DMS79 treated with DMSO at 0.1 percent for 48 hours (cell line): ENCODE data around the gene OSGIN1.

Source experiments
- DNase-seq: peaks from one replicate; lab custom pipeline; 2025; lab: John Stamatoyannopoulos, UW

Gene OSGIN1

DNA sequence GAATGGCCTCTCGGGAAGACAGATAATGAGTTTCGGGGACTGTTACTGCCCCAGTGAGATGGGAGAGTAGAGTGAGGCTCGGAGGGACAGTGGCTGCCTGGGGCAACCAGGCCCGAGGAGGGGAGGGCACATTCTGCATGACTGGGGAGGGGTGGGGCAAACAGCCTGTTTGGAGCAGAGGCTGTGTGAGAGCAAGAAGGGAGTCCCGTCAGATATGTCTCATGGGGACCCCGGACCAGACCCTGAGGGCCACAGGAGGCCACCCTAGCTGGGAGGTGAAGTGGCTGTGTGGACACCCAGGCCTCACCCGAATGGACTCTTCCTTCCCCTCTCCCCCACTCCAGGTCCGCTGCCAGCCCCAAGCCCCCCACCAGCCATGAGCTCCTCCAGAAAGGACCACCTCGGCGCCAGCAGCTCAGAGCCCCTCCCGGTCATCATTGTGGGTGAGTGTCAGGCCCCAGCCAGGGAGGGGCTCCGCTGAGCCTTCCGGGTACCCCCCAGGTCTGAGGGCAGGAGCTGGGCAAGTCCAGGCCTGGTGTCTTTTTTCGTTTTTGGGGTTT is 4.3 kb downstream of the OSGIN1 start:
- no peak for DNase-seq

- DNase-seq: no peak
These were observed 5.3 kb downstream of the OSGIN1 start for GRCh38 chr16:83958137-83958845.

DNA sequence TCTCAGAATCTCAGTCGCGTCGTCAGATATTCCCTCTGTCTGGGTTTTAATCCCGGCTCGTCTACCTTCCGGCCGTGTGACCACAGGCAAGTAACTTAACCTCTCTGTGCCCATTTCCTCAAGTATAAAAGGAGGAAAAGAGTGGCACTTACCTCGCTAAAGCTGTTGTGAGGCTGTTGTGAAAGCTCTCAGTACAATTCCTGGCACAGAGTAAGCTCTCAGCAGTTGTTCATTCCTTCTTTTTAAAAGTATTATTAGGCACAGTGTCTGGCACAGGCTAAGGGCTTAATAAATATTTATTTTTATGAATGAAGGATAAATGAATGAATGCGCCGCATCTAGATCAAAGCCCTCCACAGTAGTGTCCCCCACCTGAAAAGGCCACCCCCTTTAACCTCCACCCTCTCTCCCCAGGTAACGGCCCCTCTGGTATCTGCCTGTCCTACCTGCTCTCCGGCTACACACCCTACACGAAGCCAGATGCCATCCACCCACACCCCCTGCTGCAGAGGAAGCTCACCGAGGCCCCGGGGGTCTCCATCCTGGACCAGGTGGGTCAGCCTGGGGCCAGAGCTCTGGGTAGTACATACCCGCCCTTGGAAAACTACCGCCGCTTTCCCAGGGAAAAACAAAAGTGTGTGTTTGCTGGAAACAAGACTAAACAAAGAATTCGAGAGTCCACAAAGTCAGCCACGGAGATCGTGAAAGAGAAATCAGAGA is 6.0 kb downstream of the OSGIN1 start:
- no peak for DNase-seq

DNA sequence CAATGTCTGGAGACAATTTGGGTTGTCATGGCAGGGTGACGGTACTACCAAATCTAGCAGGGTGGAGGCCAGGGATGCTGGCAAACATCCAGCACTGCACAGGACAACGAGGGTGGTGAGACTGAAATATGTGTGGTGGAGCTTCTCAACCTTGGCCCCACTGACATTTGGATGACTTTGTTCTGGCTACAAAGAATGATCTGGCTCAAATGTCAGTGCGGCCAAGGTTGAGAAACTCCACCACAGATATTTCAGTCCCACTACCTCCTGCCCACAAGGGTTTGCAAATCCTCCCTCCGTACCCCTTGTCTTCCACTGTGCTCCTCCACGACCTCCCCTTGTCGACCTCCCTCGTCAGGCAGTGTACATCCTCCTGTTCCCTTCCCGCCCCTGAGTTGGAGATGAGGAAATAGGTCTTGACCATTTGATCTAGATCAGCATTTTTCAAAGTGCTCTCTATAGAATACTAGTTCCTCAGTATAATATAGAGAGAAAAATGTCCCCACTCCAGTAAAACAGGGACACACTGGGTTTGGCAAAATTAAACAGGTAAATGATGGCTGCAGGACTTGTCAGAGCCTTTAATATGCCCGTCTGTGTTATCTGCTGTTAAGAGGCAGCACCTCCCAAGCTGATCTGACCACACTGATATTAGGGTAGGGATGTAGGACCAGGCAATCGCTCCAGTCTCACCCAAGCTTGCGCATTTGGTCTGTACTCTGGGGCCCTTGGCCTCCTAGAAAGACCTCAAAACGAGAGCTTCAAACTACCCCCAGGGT is 6.8 kb downstream of the OSGIN1 start:
- no peak for DNase-seq

- DNase-seq: no peak
These were observed 7.6 kb downstream of the OSGIN1 start for GRCh38 chr16:83960521-83961249.

DNA sequence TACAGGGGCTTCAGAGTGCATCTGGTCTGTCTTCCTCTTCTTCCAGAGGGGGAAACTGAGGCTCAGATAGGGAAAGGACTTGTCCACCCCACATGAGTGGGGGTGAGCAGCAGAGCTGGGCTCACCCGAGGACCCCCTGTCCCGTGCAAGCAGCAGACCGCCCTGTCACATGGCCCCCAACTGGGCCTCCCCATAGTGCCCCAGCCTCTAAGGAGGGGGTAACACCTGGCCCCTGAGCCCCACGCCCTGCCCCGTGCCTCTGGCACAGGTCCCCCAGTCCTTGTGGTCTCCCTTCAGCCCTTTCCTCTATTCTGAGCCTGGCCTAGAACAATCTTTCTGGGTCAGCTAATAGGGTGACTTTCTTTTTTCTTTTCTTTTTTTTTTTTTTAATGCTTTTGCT is 8.6 kb downstream of the OSGIN1 start:
- no peak for DNase-seq

DNA sequence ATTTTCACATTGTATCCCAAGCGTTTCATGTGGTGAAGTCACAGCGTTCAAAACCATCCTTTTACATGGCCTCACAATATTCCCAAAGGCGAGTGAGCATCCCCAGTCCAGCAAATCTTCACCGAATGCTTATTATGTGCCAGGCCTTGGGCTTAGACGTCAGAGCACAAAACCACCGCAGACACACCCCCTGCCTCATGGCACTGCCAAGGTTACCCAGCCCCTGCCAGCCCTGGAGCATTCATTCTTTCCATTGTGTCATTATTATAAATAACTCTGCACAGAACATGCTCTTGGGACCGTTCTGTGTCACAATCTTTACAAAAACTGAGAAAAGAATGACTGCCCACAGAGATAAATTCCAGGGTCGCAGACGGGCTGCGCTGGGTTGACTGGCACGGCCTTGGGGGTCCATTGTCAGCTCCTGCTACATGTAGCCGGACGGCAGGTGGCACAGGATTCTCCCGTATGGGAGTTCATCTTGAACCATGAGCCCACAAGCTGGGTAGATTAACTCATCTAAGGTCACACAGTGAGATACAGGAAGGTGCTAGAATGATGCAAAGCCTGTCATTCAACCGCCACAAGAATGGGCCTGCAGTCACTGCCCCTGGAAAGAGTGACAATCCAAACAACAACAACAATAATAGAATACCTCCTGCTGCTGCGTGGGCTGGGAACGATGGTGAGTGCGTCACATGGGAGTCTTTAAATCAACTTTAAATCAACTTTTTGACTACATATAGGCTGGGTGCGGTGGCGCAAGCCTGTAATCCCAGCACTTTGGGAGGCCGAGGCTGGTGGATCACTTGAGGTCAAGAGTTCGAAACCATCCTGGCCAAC is 10.5 kb downstream of the OSGIN1 start:
- no peak for DNase-seq

DNA sequence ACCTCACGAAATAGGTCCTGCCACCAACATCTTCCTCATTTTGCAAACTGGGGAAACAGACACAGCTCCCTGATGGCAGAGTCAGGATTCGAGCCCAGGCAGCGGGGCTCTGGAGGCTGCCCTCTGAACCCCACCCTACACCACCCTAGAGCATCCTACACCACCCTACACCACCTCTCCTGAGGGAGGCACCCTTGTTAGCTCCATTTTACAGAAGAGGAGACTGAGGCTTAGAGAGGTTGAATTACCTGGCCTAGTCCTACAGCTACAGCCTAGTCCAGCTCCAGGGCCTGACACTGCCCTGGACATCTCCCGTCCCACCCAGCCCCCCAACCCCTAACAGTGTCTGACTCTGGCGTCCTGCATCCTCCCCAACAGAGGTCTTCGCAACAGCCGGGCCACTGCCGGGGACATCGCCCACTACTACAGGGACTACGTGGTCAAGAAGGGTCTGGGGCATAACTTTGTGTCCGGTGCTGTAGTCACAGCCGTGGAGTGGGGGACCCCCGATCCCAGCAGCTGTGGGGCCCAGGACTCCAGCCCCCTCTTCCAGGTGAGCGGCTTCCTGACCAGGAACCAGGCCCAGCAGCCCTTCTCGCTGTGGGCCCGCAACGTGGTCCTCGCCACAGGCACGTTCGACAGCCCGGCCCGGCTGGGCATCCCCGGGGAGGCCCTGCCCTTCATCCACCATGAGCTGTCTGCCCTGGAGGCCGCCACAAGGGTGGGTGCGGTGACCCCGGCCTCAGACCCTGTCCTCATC is 11.8 kb downstream of the OSGIN1 start:
- DNase-seq: no peak

DNA sequence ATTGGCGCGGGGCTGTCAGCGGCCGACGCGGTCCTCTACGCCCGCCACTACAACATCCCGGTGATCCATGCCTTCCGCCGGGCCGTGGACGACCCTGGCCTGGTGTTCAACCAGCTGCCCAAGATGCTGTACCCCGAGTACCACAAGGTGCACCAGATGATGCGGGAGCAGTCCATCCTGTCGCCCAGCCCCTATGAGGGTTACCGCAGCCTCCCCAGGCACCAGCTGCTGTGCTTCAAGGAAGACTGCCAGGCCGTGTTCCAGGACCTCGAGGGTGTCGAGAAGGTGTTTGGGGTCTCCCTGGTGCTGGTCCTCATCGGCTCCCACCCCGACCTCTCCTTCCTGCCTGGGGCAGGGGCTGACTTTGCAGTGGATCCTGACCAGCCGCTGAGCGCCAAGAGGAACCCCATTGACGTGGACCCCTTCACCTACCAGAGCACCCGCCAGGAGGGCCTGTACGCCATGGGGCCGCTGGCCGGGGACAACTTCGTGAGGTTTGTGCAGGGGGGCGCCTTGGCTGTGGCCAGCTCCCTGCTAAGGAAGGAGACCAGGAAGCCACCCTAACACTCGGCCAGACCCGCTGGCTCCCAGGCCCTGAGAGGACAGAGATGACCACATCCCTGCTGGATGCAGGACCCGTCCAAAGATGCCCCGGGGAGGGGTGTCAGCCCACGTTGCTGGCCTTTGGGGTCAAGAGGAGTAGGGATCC is 12.6 kb downstream of the OSGIN1 start:
- no peak for DNase-seq

- DNase-seq: no peak
These were observed 13.2 kb downstream of the OSGIN1 start for GRCh38 chr16:83966153-83966696.

GRCh38 chr16:83967091-83967490 is 14.1 kb downstream of the OSGIN1 start:
- no peak for DNase-seq

DNA sequence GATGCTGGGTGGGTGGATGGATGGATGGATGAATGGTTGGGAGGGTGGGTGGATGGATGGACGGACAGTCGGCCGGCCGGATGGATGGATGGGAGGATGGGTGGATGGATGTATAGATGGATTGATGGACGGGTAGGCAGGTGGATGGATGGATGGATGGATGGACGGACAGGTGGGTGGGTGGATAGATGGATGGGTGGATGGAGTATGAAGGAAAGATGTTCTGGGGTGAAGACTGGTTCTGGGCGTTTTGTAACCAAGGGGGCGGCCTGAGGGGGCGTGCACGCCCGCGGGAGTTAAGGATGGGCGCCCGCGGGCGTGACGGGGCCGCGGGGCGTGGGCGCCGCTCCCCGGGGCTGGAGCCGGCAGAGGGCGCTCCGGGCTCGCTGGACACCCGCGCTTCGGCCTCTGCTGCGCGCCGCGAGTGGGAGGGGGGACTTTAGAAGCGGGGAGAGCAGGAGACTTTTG is 14.8 kb downstream of the OSGIN1 start, which contains the start of gene NECAB2:
NECAB2 (plus strand) TSS at position 407 of the 468 bp plus-strand sequence. CDS start 405 bp downstream, outside the sequence.
- no peak for DNase-seq

DNA sequence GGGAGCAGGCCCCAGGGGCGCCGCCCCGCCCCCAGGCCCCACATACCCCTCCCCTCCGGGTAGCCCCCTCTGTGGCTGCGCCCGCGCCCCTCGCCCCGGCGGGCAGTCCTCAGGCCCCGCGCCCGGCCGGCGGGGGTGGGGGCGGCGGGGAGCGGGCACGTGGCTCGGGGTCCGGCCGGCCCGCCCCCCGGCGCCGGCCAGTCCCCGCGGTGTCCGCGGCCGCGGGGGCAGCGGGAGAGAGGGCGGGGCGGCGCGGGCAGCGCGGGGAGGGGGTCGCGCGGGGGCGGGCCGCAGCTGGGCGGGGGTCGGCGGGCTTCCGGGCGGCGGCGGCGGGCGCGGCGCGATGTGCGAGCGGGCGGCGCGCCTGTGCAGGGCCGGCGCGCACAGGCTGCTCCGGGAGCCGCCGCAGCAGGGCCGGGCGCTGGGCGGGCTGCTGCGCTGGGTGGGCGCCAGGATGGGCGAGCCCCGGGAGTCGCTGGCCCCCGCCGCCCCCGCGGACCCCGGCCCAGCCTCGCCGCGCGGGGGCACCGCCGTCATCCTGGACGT is 15.3 kb downstream of the OSGIN1 start:
- DNase-seq: no peak

DNA sequence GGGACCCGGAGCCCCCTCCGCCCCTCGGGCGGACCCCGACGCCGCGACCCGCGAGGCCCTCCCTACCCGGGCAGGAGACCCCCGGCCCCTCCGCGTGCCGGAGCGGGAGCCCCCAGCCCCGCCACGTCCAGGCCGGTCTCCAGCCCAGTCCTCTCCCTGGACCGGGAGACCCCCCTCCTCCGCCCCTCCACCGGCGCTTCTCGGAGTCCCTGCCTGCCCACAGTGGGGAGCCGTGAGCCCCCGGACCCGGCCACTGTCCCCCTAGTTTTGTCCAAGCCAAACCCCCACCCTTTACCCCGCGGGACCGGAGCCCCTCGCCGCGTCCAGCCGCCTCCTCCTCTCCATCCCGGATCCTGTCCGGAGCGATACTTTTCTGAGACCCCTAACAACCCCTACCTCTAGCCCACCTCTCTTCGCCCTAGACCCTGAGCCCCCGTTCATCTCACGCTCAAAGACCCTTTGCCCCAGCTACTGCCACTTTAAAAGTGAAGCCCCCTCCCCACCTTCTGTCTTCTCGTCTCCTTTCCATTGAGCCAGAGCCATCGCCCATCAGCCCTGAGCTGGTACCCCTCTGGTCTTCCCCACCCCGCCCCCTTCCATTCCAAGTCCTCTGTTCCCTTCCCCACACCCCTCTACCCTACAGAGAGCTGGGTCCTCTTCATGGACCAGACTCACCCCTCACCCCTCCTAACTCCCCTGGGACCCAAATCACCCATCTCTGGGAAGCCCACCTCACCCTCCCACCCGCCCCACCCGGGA is 16.0 kb downstream of the OSGIN1 start:
- DNase-seq: no peak

- no peak for DNase-seq
These were observed 16.9 kb downstream of the OSGIN1 start for GRCh38 chr16:83969771-83970429.

GRCh38 chr16:83970430-83970815 is 17.4 kb downstream of the OSGIN1 start:
- no peak for DNase-seq
